OCI-LY1 (cell line): ENCODE measurements around the gene AMIGO2.

Source experiments
- H2AFZ ChIP-seq: fragments of 200-600 bp; sonication (generic), shearing (Covaris generic); 2 replicates; pipeline ENCODE4 v1.6.0; 2014; ENCODE audit warnings: antibody characterized with exemption, mild to moderate bottlenecking, low read length
- H3F3A ChIP-seq: fragments of 200-600 bp; sonication (generic), shearing (Covaris generic); 2 replicates; pipeline ENCODE4 v1.6.0; 2014; ENCODE audit warnings: mild to moderate bottlenecking, antibody characterized with exemption, low read length, moderate library complexity; ENCODE audit not compliant: insufficient read depth
- H3K27ac ChIP-seq: fragments of 200-600 bp; sonication (generic); 2 replicates; pipeline ENCODE4 v1.5.1; 2014; ENCODE audit warnings: low read length, mixed run types, mild to moderate bottlenecking, low read depth; ENCODE audit not compliant: poor library complexity, severe bottlenecking
- H3K27me3 ChIP-seq: fragments of 200-600 bp; sonication (generic); 2 replicates; pipeline ENCODE4 v1.6.0; 2014; ENCODE audit warnings: antibody characterized with exemption, mild to moderate bottlenecking, low read length, moderate library complexity; ENCODE audit not compliant: insufficient read depth
- H3K36me3 ChIP-seq: fragments of 200-600 bp; sonication (generic); 2 replicates; pipeline ENCODE4 v1.6.1; 2014; ENCODE audit warnings: mild to moderate bottlenecking, antibody characterized with exemption, low read length, moderate library complexity, mixed read lengths; ENCODE audit not compliant: insufficient read depth
- H3K4me1 ChIP-seq: fragments of 200-600 bp; sonication (generic); 2 replicates; pipeline ENCODE4 v1.5.1; 2014; ENCODE audit warnings: mild to moderate bottlenecking, low read length, moderate library complexity; ENCODE audit not compliant: insufficient read depth, severe bottlenecking
- H3K4me2 ChIP-seq: fragments of 200-600 bp; sonication (generic), shearing (Covaris generic); 2 replicates; pipeline ENCODE4 v1.6.1; 2014; ENCODE audit warnings: low read length
- H3K4me3 ChIP-seq: fragments of 200-600 bp; sonication (generic); 2 replicates; pipeline ENCODE4 v1.5.1; 2014; ENCODE audit warnings: low read length, low read depth, mild to moderate bottlenecking, mixed read lengths; ENCODE audit not compliant: poor library complexity, severe bottlenecking
- H3K79me2 ChIP-seq: fragments of 200-600 bp; shearing (Covaris generic); 2 replicates; pipeline ENCODE4 v1.6.1; 2016; ENCODE audit warnings: mixed run types, low read length, mixed read lengths; ENCODE audit not compliant: insufficient read depth
- H3K9ac ChIP-seq: fragments of 200-600 bp; sonication (generic), shearing (Covaris generic); 2 replicates; pipeline ENCODE4 v1.6.1; 2014; ENCODE audit warnings: mild to moderate bottlenecking, low read length, mixed read lengths
- H3K9me2 ChIP-seq: fragments of 200-600 bp; sonication (generic), shearing (Covaris generic); 2 replicates; pipeline ENCODE4 v1.6.1; 2014; ENCODE audit warnings: low read depth, mild to moderate bottlenecking, low read length, mixed read lengths
- H3K9me3 ChIP-seq: fragments of 200-600 bp; shearing (Covaris generic); 2 replicates; pipeline ENCODE4 v1.6.1; 2014; ENCODE audit warnings: low read length, mixed read lengths
- H4K20me1 ChIP-seq: fragments of 200-600 bp; sonication (generic), shearing (Covaris generic); 2 replicates; pipeline ENCODE4 v1.6.0; 2016; ENCODE audit warnings: mild to moderate bottlenecking, low read length; ENCODE audit not compliant: insufficient read depth
- CTCF ChIP-seq: fragments of 200-600 bp; sonication (generic), shearing (Covaris generic); IDR thresholded peaks from 2 replicates; pipeline ENCODE4 v1.5.1; 2017; ENCODE audit warnings: mild to moderate bottlenecking, antibody characterized with exemption, low read length, moderate library complexity, mixed read lengths
- EZH2 ChIP-seq: fragments of 200-600 bp; sonication (generic), shearing (Covaris generic); IDR thresholded peaks from 2 replicates; pipeline ENCODE4 v1.8.0; 2017; ENCODE audit warnings: borderline replicate concordance, mixed run types, mild to moderate bottlenecking, antibody characterized with exemption, low read length, moderate library complexity, mixed read lengths

Gene AMIGO2

GRCh38 chr12:47038270-47038748 is 41.5 kb downstream of the AMIGO2 start:
- H3K4me1 ChIP-seq: peaks cover 9% of the 10 kb centered on the region
- TF ChIP-seq CTCF (no peak), EZH2 (no peak)
- no peaks in the 10 kb centered on the region for H3K9me2 ChIP-seq
- H3K9ac ChIP-seq: no peak overlapping the region
- no peaks in the 10 kb centered on the region for H3K27me3 ChIP-seq
- no peaks in the 10 kb centered on the region for H4K20me1 ChIP-seq
- no peaks in the 10 kb centered on the region for H3K9me3 ChIP-seq
- no peak overlapping the region for H3K27ac ChIP-seq
- no peaks in the 10 kb centered on the region for H3K36me3 ChIP-seq
- no peaks in the 10 kb centered on the region for H3F3A ChIP-seq
- no peak overlapping the region for H3K4me2 ChIP-seq
- no peak overlapping the region for H3K4me3 ChIP-seq
- no peak overlapping the region for H2AFZ ChIP-seq
- H3K79me2 ChIP-seq: no peaks in the 10 kb centered on the region

GRCh38 chr12:47035484-47035883 is 44.3 kb downstream of the AMIGO2 start:
- no peak for TF ChIP-seq CTCF
- no peak for TF ChIP-seq EZH2

GRCh38 chr12:47034661-47035060 is 45.1 kb downstream of the AMIGO2 start:
- Histone ChIP-seq H3K9me2 (no peaks in the 10 kb centered on the region), H4K20me1 (no peaks in the 10 kb centered on the region), H3K27ac (no peak overlapping the region), H3F3A (no peaks in the 10 kb centered on the region), H3K36me3 (no peaks in the 10 kb centered on the region), H2AFZ (no peak overlapping the region), H3K79me2 (no peaks in the 10 kb centered on the region), H3K27me3 (no peaks in the 10 kb centered on the region), H3K4me1 (peaks cover 17% of the 10 kb centered on the region), H3K4me2 (no peak overlapping the region), H3K4me3 (no peak overlapping the region), H3K9me3 (no peaks in the 10 kb centered on the region), H3K9ac (no peak overlapping the region)
- TF ChIP-seq EZH2: no peak
- TF ChIP-seq CTCF: no peak

More at GRCh38 chr12:47035484-47035883, 44.3 kb downstream of the AMIGO2 start:
- no peaks in the 10 kb centered on the region for H3K27me3 ChIP-seq
- no peaks in the 10 kb centered on the region for H4K20me1 ChIP-seq
- H3K4me2 ChIP-seq: no peak overlapping the region
- H3K9ac ChIP-seq: no peak overlapping the region
- no peaks in the 10 kb centered on the region for H3K9me3 ChIP-seq
- H3K4me3 ChIP-seq: no peak overlapping the region
- no peaks in the 10 kb centered on the region for H3F3A ChIP-seq
- H3K36me3 ChIP-seq: no peaks in the 10 kb centered on the region
- no peak overlapping the region for H3K27ac ChIP-seq
- H3K79me2 ChIP-seq: no peaks in the 10 kb centered on the region
- no peak overlapping the region for H2AFZ ChIP-seq
- H3K9me2 ChIP-seq: no peaks in the 10 kb centered on the region
- H3K4me1 ChIP-seq: peaks cover 17% of the 10 kb centered on the region
